HG03175 (cell line): ENCODE measurements around the gene RMI2.
A peak's percentile ranks its signal among the peaks of the same experiment; 100 is the strongest.

ENCODE experiments used
- ATAC-seq: cut with Tn5 transposase; IDR thresholded peaks from one replicate; pipeline ENCODE4 v1.9.1; 2021; ENCODE audit warnings: mild to moderate bottlenecking, moderate library complexity; ENCODE audit not compliant: unreplicated experiment

RMI2 gene

DNA sequence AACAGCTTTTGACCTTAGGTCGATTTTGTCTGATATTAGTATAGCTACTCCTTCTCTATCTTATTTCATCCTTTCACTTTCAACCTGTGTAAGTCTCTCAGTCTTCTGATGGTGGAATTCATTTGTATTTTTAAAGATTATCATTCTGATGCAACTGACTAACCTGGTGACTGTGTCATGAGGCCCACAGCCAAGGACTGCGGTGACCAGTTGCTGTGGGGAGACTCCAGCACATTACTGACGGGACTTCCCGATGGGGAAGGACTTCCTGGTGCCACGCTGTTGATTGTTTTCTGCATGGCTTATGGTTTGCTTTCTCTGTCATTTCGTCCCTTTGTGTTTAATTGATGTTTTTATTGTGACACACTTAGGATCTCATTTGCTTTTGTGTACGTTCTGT, 34.2 kb downstream of the RMI2 start:
- ATAC-seq = peak; percentile 65

DNA sequence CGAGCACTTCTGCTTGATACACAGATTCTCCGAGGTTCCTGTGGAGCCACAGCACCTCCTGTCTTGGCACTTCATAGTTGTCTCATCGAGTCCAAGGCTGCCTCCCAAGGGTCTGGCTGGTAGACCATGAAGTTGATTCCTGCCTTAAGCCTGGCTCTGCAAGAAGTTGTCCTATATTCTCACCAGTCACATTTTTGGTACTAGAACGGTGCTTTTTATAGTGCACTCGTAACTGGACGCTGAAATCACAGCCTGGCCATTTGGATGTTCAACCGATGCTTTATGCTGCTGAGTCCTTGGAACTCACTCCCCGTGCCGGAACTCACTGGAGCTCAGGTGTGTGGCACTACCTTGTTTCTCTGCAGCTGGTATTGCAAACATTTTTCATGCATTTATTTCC, 35.6 kb downstream of the RMI2 start:
- no peak for ATAC-seq

DNA sequence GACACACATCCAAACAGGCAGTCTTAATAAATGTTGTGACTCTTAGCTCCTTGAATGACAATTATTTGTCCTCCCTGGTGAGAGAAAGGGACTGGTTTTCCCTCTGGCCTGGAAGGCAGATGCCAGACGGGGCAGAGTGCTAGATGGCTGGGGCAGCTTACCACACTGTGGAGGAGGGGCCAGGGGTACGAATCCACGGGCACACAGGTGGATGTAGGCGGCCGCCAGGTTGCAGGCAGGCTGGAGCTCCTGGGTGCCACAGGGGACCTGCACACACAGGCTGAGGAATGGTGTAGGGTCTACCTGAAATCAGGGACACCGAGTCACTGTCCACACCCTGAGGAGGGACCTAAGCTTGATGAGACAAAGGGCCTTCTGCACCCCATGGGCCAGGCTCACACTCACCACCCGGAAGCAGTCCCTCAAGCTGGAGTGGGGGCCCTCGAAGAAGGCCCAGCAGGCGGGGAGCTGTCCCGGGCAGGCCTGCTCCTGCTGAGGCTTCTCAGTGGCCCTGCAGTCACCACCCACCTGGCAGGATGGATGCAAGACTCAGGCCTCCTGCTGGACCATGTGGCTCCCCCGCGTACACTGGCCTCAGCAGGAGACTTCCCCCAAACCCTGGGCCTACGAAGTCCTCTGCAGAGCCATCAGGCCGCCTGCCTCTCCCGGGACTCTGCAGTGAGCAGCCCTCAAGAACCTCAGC, 38.4 kb downstream of the RMI2 start:
- no peak for ATAC-seq

DNA sequence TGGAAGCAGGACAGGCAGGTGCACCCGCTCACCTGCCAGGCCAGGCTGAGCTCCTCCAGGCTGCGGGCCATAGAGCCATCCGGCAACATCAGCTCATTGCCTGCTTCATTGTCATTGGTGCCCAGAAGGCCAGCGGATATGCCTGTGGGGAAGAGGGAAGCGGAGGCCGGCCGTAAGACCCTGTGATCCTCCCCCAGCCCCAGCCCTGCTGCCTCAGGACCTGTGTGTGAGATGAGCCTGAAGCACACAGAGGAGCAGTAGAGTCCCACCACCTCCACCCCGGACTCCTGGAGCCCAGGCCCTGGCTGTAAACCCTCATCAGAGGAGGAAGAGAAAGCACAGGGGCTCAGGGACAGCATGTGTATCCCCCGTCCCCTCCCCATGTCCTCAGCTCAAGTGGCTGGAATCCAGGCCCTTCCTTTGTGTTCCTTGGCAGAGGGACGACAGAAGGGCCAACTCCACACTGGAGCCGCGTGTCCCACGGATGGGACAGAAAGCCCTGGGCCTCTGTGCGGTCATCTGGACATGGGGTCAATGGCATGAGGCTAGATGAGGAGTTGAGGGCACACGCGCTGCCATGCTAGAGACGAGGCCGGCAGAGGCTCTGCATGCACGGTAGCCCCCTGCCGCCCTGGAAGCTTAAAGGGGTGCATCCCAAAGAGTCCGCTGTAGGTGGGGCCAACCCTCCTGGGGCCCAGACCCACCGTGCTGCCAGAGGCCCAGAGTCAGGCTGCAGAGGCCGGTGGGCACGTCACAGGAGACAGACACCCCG, 39.1 kb downstream of the RMI2 start:
- ATAC-seq = no peak

DNA sequence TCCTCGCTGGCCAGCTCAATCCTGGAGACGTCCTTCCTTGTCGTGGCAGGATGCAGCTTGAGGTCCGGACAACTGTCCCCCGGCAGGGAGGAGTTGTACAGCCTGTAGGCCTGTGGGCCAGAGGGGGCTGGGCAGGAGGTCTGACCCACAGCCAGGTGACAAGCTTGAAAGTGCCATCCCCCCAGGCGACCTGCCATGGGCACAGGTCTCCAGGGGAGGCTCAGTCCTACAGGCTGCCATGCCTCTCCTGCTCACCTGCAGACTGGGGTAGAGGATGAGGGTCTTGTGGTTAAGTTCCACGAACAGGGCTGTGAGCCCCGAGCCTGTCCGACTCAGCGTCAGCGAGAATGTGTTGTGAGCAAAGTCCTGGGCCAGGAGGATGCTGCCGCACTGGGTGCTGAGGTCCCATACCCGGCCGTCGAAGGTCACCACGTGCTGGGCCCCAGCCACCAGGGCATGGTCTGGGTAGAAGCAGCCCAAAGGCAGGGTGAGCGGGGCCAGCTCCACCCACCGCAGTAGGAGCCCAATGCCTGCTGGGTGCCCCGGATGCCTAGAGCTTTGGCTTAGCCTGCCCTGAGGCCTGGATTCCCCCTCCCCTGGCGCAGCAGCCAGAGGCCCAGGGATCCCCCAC, 39.8 kb downstream of the RMI2 start:
- no peak for ATAC-seq

DNA sequence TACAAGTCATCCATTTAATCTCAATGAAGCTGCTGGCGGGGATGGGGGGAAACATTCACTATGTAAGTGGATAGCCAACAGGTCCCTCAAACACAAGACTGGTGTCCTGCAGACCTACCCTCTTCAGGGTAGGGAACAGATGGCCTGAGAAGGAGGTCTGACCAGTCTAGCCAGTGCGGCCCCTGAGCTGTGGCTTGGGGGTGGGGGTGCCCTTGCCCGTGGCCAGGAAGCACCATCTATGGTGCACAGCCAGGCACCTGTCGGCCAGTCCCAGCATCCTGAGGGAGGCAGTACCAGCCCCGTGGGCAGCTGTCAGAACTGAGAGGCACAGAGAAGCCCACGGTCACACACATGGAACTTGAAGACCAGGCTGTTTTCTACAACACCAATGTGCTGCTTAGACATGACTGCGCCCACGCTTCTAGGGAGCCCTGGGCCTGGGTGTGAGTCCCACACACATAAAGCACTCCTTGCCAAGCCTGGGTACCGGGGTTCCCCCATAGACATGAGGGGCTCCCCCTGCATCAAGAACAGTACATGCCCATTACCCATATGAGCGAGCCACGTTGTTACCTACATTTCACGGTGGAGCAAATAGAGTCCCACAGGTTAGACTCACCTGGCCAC, 40.9 kb downstream of the RMI2 start:
- ATAC-seq = no peak

DNA sequence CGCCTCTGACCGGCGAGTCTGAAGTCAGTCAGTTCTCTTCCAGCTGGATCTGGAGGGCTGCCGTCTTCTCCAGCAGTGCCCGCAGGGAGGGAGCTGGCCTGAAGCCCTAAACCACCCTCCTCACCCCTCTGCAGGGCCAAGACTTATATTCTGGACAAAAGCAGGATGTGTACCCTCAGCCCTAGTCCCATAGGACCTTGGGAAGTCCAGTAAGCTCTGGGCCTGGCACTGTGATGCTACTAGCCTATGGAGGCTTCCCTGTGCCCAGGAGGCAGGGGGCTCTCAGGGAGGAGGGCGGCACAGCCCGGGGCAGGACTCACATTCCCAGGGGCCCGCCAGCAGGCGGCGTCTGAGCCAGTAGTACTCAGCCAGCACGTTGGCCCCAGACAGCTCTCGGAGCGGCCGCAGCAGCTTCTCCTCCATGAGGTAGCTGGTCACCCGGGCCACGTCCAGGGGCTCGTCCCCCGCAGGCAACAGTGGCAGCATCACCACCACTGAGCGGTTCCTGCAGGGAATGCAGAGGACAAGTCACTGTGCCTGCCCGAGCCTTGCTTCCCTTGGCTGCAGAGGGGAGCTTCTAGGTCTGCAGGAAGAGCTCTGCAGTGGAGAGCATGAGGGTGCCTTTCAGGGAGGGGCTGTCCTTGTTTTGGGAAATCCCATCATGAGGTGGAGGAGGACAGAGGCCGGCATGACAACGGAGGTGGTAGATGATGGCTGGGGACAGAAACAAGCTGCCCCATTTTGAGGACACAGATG, 41.7 kb downstream of the RMI2 start:
- no peak for ATAC-seq

DNA sequence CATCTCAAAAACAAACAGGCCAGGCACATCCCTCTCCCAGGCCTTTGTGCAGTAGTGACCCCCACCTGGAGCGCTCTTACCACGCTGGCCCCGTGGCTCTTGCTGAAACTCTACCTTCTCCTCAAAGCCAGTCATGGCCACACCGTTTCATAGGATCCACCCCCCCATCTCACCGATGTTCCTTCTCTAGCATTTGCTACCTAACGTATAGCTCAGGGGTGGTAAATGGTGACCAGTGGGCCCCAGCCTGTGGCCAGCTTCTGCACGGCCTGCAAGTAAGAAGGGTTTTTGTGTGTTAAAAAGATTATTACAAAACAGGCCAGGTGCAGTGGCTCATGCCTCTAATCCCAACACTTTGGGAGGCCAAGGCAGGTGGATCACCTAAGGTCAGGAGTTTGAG, 43.8 kb downstream of the RMI2 start:
- ATAC-seq = no peak

DNA sequence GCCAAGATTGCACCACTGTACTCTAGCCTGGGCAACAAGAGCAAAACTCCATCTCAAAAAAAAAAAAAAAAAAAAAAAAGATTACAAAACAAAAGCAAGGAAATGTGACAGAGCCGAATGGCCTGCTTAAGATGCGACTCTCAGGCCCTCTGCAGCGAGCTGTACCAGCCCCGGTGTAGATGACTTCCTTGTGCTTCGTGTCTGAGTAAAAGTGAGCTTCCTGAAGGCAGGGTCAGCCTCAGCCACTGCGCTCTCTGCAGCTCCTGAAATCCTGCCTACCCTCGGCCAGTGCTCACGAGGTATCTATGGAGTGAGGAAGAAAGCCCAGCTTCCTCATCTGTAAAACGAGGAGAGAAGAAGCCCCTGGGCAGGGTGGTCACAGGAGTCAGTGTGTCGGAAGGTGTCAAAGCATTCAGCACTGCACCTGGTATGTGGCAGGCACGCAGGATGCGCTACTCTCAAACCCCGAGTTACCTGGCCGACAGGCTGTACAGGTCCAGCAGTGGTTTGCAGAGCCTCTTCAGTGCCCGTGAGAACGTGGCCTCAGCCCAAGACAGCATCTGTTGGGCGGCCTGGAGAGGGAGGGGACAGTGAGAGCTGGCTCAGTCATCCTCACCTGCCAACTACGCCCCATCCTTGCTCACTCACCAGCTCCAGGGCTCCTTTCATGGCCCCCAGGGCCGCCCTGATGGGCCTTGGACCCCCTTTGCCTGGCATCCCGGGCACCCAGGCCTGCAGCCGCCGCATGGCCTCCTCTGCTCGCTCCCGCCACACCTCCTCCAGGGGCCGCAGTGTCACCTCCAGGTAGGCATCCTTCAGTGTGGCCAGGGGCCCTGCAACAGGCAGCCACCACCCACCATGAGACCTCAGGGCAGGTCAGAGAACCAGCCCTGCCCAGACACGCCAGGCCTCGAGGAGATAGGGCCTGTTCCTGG, 44.6 kb downstream of the RMI2 start:
- no peak for ATAC-seq

DNA sequence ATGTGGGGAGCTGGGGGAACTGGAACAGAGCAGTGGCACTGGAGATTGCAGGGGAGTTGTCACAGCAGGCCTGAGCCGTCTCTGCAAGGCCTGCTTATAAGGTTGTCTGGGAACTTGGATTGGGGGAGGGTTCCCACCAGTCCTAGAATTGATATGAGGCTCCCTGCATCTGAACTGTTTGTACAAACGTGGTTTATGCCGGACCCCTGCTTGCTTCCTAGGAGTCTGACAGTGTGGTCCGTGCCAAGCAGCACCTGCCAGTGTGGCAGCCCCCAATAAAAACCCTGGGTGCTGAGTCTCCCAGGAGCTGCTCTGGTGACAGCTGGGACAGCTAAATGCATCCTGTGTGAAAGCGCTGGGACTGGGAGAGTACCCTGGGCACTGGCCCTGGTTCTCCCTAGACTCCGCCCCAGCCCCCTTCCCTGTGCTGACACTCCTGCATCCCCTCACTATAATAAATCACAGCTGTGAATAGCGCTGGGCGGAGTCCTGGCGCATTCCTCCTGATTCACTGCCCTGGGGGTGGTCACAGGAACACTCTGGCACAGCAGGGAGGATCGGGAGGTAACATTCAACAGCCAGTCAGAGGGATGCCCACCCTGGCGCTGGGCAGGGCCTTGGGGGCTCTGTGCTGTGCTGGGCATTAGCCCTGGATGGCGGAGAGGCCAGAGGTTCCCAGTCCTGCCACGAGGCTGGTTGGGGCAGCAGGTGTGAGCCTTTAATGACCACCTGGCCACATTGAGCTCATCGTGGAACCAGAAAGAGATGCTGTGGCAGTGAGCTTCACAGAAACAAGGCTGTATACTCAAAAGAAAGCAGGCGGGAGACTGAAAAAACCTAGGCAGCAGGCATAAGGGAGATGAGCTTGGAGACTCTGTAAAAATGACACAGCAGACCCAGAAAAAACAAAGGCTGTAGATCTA, 45.6 kb downstream of the RMI2 start:
- ATAC-seq = no peak

DNA sequence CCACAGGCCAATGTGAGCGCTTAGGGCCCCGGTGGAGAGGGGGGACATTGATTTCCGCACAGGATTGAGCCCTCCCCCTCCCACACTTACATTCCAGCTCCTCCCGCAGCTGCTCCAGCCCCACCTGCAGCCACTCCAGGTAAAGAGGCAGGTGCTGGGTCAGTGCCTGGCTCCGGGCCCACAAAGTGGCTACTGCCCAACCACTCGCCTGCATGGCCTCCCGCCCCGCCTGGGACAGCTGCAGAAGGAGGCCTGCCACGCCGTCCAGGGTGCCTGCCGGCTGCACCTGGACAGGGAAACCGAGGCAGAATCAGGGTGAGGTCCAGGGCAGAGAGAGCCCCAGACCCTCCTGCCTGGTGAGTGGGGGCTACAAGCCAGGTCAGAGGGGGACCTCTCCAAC, 46.3 kb downstream of the RMI2 start:
- ATAC-seq = no peak

DNA sequence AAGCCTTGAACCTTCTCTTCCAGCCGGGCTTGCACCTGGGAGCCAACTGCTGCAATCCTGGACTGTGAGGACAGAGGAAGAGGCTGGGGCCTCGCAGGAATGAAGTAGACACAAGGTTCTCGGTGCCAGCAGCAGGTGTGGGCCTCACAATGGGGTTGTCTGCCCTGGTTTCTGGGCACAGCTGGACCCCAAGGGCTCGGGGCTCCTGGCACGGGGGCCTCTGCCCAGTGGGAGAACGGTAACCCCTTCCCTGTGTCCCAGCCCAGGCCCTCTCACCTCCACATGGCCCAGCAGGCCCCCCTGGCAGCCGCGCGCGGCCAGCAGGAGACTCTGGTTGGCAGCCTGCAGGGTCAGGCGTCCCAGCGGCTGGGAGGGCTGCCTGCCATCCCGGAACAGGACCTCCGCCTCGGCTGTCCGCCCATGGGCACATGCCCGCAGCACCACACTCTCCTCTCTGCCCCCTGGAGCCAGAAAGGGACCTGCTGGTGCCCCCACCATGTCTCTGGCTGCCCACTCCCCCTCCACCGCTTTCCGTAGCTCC, 46.9 kb downstream of the RMI2 start:
- ATAC-seq = no peak

DNA sequence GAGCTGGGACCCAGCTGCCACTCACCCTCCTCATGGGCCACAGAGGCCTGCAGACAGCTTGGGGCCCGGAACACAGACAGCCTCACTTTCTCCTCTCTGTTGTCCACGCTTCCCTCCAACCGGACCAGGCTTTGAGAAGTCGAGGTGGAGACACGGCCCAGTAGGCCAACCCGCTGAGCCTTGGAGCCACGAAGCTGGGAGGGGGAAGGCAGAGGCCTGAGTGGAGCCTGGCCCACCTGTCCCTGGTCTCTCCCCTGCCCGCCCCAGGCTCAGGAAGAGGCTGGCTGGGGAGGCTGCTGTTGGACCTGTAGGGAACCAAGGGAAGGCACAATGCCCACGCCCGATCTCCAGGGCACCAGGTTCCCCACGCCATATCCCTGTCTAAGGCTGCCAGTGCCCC, 48.1 kb downstream of the RMI2 start:
- ATAC-seq = no peak

DNA sequence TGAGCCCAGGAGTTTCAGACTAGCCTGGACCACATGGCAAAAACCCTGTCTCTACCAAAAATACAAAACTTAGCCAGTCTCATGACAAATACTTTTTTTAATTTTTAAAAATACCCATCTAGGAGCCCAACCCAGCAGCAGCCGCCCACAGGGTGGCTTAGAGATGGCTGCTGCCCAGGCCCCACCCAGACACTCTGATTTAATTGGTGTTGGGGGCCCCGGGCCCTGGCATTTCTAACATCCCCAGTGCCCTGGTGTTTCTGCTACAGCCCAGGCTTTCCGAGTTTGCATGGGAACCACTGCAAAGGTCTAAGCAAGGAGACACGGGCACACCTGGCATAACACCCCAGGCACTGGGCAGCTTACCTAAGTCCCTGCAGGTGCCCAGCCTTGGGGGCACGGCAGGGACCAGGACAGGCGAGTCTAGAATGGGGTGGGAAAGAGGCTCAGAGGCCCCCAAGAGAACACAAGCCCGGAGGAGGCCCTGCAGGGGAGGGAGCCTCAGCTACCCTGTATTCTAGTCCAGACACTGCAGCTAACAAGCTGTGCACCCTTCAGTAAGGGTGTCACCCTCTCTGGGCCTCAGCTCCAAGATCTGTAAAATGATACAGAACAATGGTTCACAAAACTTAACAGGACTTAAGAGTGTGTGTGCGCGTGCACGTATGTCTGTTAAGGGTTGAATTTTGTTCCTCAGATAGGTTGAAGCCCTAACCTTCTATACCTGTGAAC, 48.8 kb downstream of the RMI2 start:
- no peak for ATAC-seq

DNA sequence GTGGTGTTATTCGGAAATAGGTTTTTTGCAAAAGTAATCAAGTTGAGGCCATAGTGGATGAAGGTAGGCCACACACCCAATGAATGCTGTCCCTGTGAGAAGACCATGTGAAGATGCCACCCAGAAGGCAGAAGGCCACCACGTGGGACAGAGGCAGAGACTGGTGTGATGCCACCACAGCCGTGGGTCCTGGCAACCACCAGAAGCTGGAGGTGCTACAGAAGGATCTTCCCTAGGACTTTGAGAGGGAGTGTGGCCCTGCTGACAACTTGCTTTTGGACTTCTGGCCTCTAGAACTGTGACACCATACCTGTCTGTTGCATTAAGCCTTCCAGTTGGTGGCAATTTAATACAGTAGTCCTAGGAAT, 49.3 kb downstream of the RMI2 start:
- no peak for ATAC-seq

DNA sequence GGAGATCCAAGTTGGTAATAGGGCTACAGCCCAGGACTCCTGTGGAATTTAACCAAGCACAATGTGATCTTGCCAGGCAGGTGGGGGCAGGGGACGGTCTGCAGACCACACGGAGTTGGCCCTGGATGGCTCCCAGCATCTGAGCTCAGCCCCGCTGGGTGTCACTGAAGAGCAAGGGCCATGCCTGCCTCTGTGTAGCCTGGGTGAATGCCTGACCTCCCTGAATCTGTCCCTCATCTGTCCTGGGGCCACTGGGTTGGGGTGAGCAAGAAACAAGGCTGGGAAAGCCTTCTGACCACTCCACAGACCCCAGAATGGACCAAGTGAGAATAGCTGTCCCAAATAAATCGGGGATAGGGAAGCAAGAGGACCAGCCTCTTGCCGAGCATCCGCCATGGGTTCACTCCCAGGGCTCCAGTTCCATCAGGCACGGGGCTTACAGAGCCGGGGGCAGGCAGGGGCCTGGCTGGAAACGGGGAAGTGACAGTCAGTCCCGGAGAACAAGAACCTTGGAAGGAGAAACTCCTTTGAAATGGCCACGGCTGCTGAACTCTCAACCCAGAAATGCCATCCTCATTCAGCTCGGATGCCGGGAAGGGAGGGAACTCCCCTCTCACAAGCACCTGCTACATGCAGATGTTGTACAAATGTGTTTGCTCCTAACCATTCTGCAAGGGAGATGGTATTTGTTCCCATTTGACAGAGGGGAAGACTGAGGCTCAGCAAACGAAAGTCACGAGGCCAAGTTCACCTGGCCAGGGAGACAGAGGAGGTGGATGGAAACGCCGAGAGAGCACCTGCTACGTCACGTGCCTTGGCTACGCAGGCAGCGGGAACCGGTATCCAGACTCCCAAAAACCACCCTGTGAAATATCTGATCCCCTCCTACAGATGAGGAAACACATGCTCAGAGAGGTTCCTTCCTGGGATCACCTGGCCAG, 50.0 kb downstream of the RMI2 start:
- ATAC-seq = no peak

DNA sequence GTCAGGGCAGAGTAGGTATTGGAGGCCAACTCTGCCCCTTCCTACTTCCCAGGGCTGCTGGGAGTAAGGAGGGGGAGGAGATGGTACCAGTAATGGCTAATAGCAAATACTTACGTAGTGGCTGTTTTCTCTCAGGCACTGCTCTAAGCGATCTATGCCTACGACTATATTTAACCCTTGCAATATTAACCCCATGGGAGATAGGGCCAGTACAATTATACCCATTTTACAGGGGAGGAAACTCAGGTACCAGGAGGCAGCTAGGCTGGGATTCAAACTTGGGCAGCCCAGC, 50.6 kb downstream of the RMI2 start:
- no peak for ATAC-seq
